Adrenal gland (tissue), 12 donors: ENCODE results near the gene NUP85. TPM values are rescaled to one million over a fixed set of nuclear protein-coding genes. Genes with fewer than 3 reads are reported as not detected.

Source experiments
- DNase-seq, 7 donors: peaks; one replicate each; pipeline ENCODE4 v3.0.0-alpha.2; 2019 to 2020
- H3K27ac ChIP-seq, 5 donors: fragments of 200-600 bp; sonication (generic) in 4 of 5; 1 replicate in 3 of 5; 2 replicates in 2 of 5; pipeline versions ENCODE4 v1.5.1 to v1.8.0; 2016 to 2020; ENCODE audit warnings: mild to moderate bottlenecking in 1 of 5
- H3K27me3 ChIP-seq: fragments of 200-600 bp; 2 replicates; pipeline ENCODE4 v1.8.0; 2021
- H3K36me3 ChIP-seq, 2 donors: fragments of 200-600 bp; replicated peaks in 1 of 2; 1 replicate in 1 of 2; 2 replicates in 1 of 2; pipeline versions ENCODE4 v1.5.1 to v1.8.0; 2018 to 2022
- H3K4me1 ChIP-seq, 2 donors: fragments of 200-600 bp; replicated peaks in 1 of 2; 1 replicate in 1 of 2; 2 replicates in 1 of 2; pipeline versions ENCODE4 v1.5.1 to v1.8.0; 2018 to 2021
- H3K4me3 ChIP-seq, 4 donors: fragments of 200-600 bp; sonication (generic) in 3 of 4; one replicate each; pipeline ENCODE4 v1.5.1; 2016 to 2018
- H3K9me3 ChIP-seq, 3 donors: fragments of 200-600 bp; sonication (generic) in 1 of 3; replicated peaks in 1 of 3; 1 replicate in 2 of 3; 2 replicates in 1 of 3; pipeline versions ENCODE4 v1.5.1 to v1.8.0; 2016 to 2021
- CTCF ChIP-seq, 6 experiments: fragments of 450-650 bp in 4 of 6; fragments of 200-600 bp in 2 of 6; sonication (generic) in 1 of 6; IDR thresholded peaks; 1 replicate in 5 of 6; 2 replicates in 1 of 6; pipeline versions ENCODE4 v1.5.1 to v1.8.0; 2016 to 2021; ENCODE audit warnings: antibody characterized with exemption in 6 of 6, mild to moderate bottlenecking in 2 of 6, moderate library complexity in 1 of 6
- POLR2A ChIP-seq, 2 donors: fragments of 450-650 bp; IDR thresholded peaks; one replicate each; pipeline ENCODE4 v1.6.1; 2017; ENCODE audit warnings: antibody characterized with exemption in 2 of 2, mild to moderate bottlenecking in 2 of 2, moderate library complexity in 1 of 2
- WGBS, 4 donors: extraction: QIAGEN DNeasy Blood & Tissue Kit in 2 of 4; methylation state at CpG; one replicate each; pipeline versions ENCODE4 v1.1.5 to v1.1.7; 2013 to 2017; 5-methylcytosine and 5-hydroxymethylcytosine counted together
- intact Hi-C, 2 donors: fragments of 100-400 bp; cut with DNase I; formaldehyde crosslinking; loops; one replicate each; pipeline versions ENCODE4 v1.14.1 to v1.15.0; 2022 to 2023
- polyA plus RNA-seq, 3 donors: library from polyadenylated mRNA; stranded (reverse); fragments of 200-250 nt in 2 of 3; fragments of 350-450 nt in 1 of 3; fragmentation: Illumina TruSeq in 1 of 3; extraction: RNeasy Lipid Tissue Mini Kit (QIAGEN cat#74804) in 1 of 3; gene quantifications; one replicate each; pipeline ENCODE4 v1.2.3, GENCODE V29; 2013 to 2014
- total RNA-seq, 9 donors: library from RNA; depleted of rRNA in 4 of 9; stranded (reverse); fragments of >200 nt in 4 of 9; fragments of 120-200 nt in 1 of 9; fragmentation: NEBNext Ultra II Directional in 1 of 9; extraction: Animal tissue kit (Norgen Biotek cat#: 25700) in 1 of 9; gene quantifications; one replicate each; pipeline versions ENCODE4 v1.1.0 to v1.2.4, GENCODE V29; 2013 to 2023
- donor health status: healthy with polysubstance abuse.
- donor health status: Bipolar disorder and iron deficiency.
- donor health status: DM: yes; HTN: yes; CAD: no.
- donor health status: DM: no; HTN: no; CAD: no.
- donor health status: DM: no; HTN: no; CAD: no.
- donor health status: DM: yes; HTN: yes; CAD: no.

Gene NUP85
- total and polyA plus RNA-seq, 12 donors, result 18.7 to 53.8 (median 33.5) TPM

- H3K4me1 ChIP-seq, result peaks cover 14 to 26% of the 10 kb centered on the region in 2 donors
- intact Hi-C loops, result no loop called here
Measured at GRCh38 chr17:75260641-75261335, 55.3 kb downstream of the NUP85 start.

GRCh38 chr17:75261336-75262111 is 56.0 kb downstream of the NUP85 start, which contains the start of the genes GGA3 and MRPS7:
GGA3 (minus strand) TSS chr17:75261606; CDS start chr17:75261587, 19 bp downstream.
MRPS7 (plus strand) TSS chr17:75261879; CDS start chr17:75261901, 22 bp downstream.
- WGBS, 4 donors, result 0 to 1% (median 0%) methylated on average over 7 to 68 of the region's 69 CpGs
- H3K4me1 ChIP-seq, result peaks cover 14 to 26% of the 10 kb centered on the region in 2 donors
- H3K27me3 ChIP-seq, result no peaks in the 10 kb centered on the region
- peaks cover 0 to 34% of the 10 kb centered on the region in 2 donors for H3K36me3 ChIP-seq
- peak within 1 kb of the TSS; percentile 68 to 99 (median 92) for H3K4me3 ChIP-seq
- H3K27ac ChIP-seq, result peak within 1 kb of the TSS; percentile 86 to 99 (median 95)
- H3K9me3 ChIP-seq, result no peaks in the 10 kb centered on the region
- TF ChIP-seq CTCF (IDR thresholded peaks at IDR 0.05) (peak in 1 of 6 experiments; percentile 18), POLR2A (IDR thresholded peaks at IDR 0.05) (peak; percentile 51 to 66)
- intact Hi-C loops, result no loop called here
- DNase-seq, result peak; percentile 94 to 97 (median 95)

More at GRCh38 chr17:75260641-75261335, 55.3 kb downstream of the NUP85 start:
- Histone ChIP-seq H3K36me3 (peaks cover 0 to 28% of the 10 kb centered on the region in 2 donors), H3K27me3 (no peaks in the 10 kb centered on the region), H3K9me3 (no peaks in the 10 kb centered on the region), H3K4me3 (peak overlapping the region; percentile 68 to 99 (median 86)), H3K27ac (peak overlapping the region; percentile 86 to 99 (median 95))
- TF ChIP-seq POLR2A (IDR thresholded peaks at IDR 0.05) (no peak), CTCF (IDR thresholded peaks at IDR 0.05) (no peak)
- DNase-seq, result no peak
- 1 to 4% (median 2%) methylated on average over 12 to 31 of the region's 31 CpGs for WGBS, 4 donors

GRCh38 chr17:75262112-75262606 is 56.7 kb downstream of the NUP85 start:
- intact Hi-C loops, result no loop called here
- H3K27me3 ChIP-seq, result no peaks in the 10 kb centered on the region
- peak overlapping the region; percentile 68 to 99 (median 92) for H3K4me3 ChIP-seq
- TF ChIP-seq CTCF (IDR thresholded peaks at IDR 0.05) (no peak), POLR2A (IDR thresholded peaks at IDR 0.05) (no peak)
- peaks cover 14 to 26% of the 10 kb centered on the region in 2 donors for H3K4me1 ChIP-seq
- H3K9me3 ChIP-seq, result no peaks in the 10 kb centered on the region
- WGBS, 4 donors, result 0 to 2% (median 1%) methylated on average over 5 to 23 of the region's 23 CpGs
- peaks cover 0 to 38% of the 10 kb centered on the region in 2 donors for H3K36me3 ChIP-seq
- peak overlapping the region; percentile 86 to 99 (median 95) for H3K27ac ChIP-seq
- DNase-seq, result no peak

GRCh38 chr17:75263055-75263454 is 57.6 kb downstream of the NUP85 start:
- H3K27me3 ChIP-seq, result no peaks in the 10 kb centered on the region
- no peaks in the 10 kb centered on the region for H3K9me3 ChIP-seq
- no peak for DNase-seq
- no peak overlapping the region for H3K27ac ChIP-seq
- TF ChIP-seq POLR2A (IDR thresholded peaks at IDR 0.05) (no peak), CTCF (IDR thresholded peaks at IDR 0.05) (no peak)
- peaks cover 14 to 29% of the 10 kb centered on the region in 2 donors for H3K4me1 ChIP-seq
- H3K36me3 ChIP-seq, result peaks cover 0 to 38% of the 10 kb centered on the region in 2 donors
- H3K4me3 ChIP-seq, result no peak overlapping the region
- WGBS, 4 donors, result 89 to 92% (median 90%) methylated on average over 4 of the region's 4 CpGs
- intact Hi-C loops, result no loop called here
